Right lobe of liver (tissue), 6 donors: ENCODE data around the gene CTPS1. TPM values are rescaled to one million over a fixed set of nuclear protein-coding genes. Genes with fewer than 3 reads are reported as not detected.

Experiments used
- ATAC-seq, 4 donors: fragments of 200-7000 bp; cut with Tn5 transposase; one replicate each; pipeline ENCODE4 v1.9.1; 2020; ENCODE audit warnings: mild to moderate bottlenecking in 4 of 4, moderate library complexity in 4 of 4
- DNase-seq, 3 donors: peaks; one replicate each; pipeline ENCODE4 v3.0.0-alpha.2; 2020
- H3K27ac ChIP-seq, 3 donors: fragments of 200-600 bp; one replicate each; pipeline ENCODE4 v1.8.0; 2022
- H3K27me3 ChIP-seq, 2 donors: fragments of 200-600 bp; one replicate each; pipeline ENCODE4 v1.8.0; 2022
- H3K36me3 ChIP-seq, 4 donors: fragments of 200-600 bp; sonication (generic) in 1 of 4; one replicate each; pipeline versions ENCODE4 v1.5.1 to v1.8.0; 2017 to 2022; ENCODE audit warnings: control low read depth in 1 of 4
- H3K4me1 ChIP-seq, 4 donors: fragments of 200-600 bp; sonication (generic) in 1 of 4; one replicate each; pipeline versions ENCODE4 v1.5.1 to v1.8.0; 2017 to 2022; ENCODE audit warnings: control low read depth in 1 of 4
- H3K4me3 ChIP-seq, 3 donors: fragments of 200-600 bp; one replicate each; pipeline ENCODE4 v1.8.0; 2022
- H3K9me3 ChIP-seq, 4 donors: fragments of 200-600 bp; sonication (generic) in 1 of 4; one replicate each; pipeline versions ENCODE4 v1.5.1 to v1.8.0; 2017 to 2022; ENCODE audit warnings: control low read depth in 1 of 4
- CTCF ChIP-seq, 4 donors: fragments of 200-600 bp in 3 of 4; fragments of 450-650 bp in 1 of 4; IDR thresholded peaks; one replicate each; pipeline versions ENCODE4 v1.5.1 to v1.8.0; 2016 to 2022; ENCODE audit warnings: antibody characterized with exemption in 4 of 4, mild to moderate bottlenecking in 2 of 4
- POLR2A ChIP-seq: fragments of 450-650 bp; IDR thresholded peaks from one replicate; pipeline ENCODE4 v1.6.1; 2017; ENCODE audit warnings: antibody characterized with exemption, mild to moderate bottlenecking
- WGBS: methylation state at CpG from one replicate; pipeline ENCODE4 v1.1.6; 2018; ENCODE audit warnings: low coverage, low lambda C conversion rate; ENCODE audit not compliant: insufficient coverage; ENCODE audit errors: missing lambda C conversion rate; 5-methylcytosine and 5-hydroxymethylcytosine counted together
- intact Hi-C, 2 donors: fragments of 100-400 bp; cut with DNase I; formaldehyde crosslinking; loops; one replicate each; pipeline versions ENCODE4 v1.11.2 to v1.14.1; 2022
- total RNA-seq, 6 experiments: library from RNA; depleted of rRNA in 2 of 6; stranded (reverse); fragments of >200 nt in 2 of 6; fragmentation: NEBNext Ultra II Directional in 3 of 6; extraction: Animal tissue kit (Norgen Biotek cat#: 25700) in 3 of 6; gene quantifications; one replicate each; pipeline versions ENCODE4 v1.1.0 to v1.2.4, GENCODE V29; 2016 to 2023
- donor health status: DM: no; HTN: yes; CAD: no.
- donor health status: DM: no; HTN: no; CAD: no.
- donor health status: DM: no; HTN: no; CAD: no.
- donor health status: DM: no; HTN: yes; CAD: no.
- donor health status: DM: no; HTN: yes; CAD: no.

The CTPS1 gene
- total RNA-seq, 6 experiments from 2014 or later, result 13.1 to 48.0 (median 42.2) TPM

- intact Hi-C loops, result no loop called here
- no peak for TF ChIP-seq POLR2A
- ATAC-seq (no peak), DNase-seq (no peak)
- Histone ChIP-seq H3K9me3 (no peaks in the 10 kb centered on the region), H3K4me1 (no peaks in the 10 kb centered on the region), H3K4me3 (no peak overlapping the region), H3K36me3 (no peaks in the 10 kb centered on the region), H3K27me3 (no peaks in the 10 kb centered on the region), H3K27ac (no peak overlapping the region)
Measured at GRCh38 chr1:40958210-40958609, 21.3 kb upstream of the CTPS1 start.

GRCh38 chr1:40965531-40965930, 14.0 kb upstream of the CTPS1 start:
- ATAC-seq (no peak), DNase-seq (no peak)
- intact Hi-C loops, result no loop called here
- Histone ChIP-seq H3K27ac (no peak overlapping the region), H3K36me3 (no peaks in the 10 kb centered on the region), H3K27me3 (no peaks in the 10 kb centered on the region), H3K4me3 (no peak overlapping the region), H3K4me1 (no peaks in the 10 kb centered on the region), H3K9me3 (no peaks in the 10 kb centered on the region)
- WGBS, result 32% methylated on average over 3 of the region's 10 CpGs
- TF ChIP-seq CTCF (IDR thresholded peaks at IDR 0.05) (no peak), POLR2A (no peak)

- TF ChIP-seq CTCF (IDR thresholded peaks at IDR 0.05), result no peak
- no peak for TF ChIP-seq POLR2A
Measured at GRCh38 chr1:40966417-40966816, 13.1 kb upstream of the CTPS1 start.

GRCh38 chr1:40969445-40969844, 10.1 kb upstream of the CTPS1 start:
- intact Hi-C loops, result no loop called here
- WGBS, result 94% methylated on average over 6 of the region's 6 CpGs
- ATAC-seq (no peak), DNase-seq (no peak)
- no peak overlapping the region for H3K27ac ChIP-seq
- no peaks in the 10 kb centered on the region for H3K9me3 ChIP-seq
- H3K36me3 ChIP-seq, result no peaks in the 10 kb centered on the region
- no peak overlapping the region for H3K4me3 ChIP-seq
- H3K4me1 ChIP-seq, result no peaks in the 10 kb centered on the region
- TF ChIP-seq CTCF (IDR thresholded peaks at IDR 0.05) (no peak), POLR2A (no peak)
- no peaks in the 10 kb centered on the region for H3K27me3 ChIP-seq

More at GRCh38 chr1:40966417-40966816, 13.1 kb upstream of the CTPS1 start:
- no peak overlapping the region for H3K27ac ChIP-seq
- WGBS, result 91% methylated on average over 4 of the region's 4 CpGs
- ATAC-seq, result no peak
- H3K4me3 ChIP-seq, result no peak overlapping the region
- intact Hi-C loops, result no loop called here
- H3K9me3 ChIP-seq, result no peaks in the 10 kb centered on the region
- DNase-seq, result no peak
- H3K4me1 ChIP-seq, result no peaks in the 10 kb centered on the region
- H3K27me3 ChIP-seq, result no peaks in the 10 kb centered on the region
- H3K36me3 ChIP-seq, result no peaks in the 10 kb centered on the region

- Histone ChIP-seq H3K9me3 (no peaks in the 10 kb centered on the region), H3K4me1 (no peaks in the 10 kb centered on the region), H3K27me3 (no peaks in the 10 kb centered on the region), H3K4me3 (no peak overlapping the region), H3K27ac (no peak overlapping the region), H3K36me3 (no peaks in the 10 kb centered on the region)
- no peak for TF ChIP-seq CTCF (IDR thresholded peaks at IDR 0.05)
- TF ChIP-seq POLR2A, result no peak
- DNase-seq (no peak), ATAC-seq (peak in 1 of 4 donors; percentile 31)
- 43% methylated on average over 1 of the region's 1 CpG for WGBS
- intact Hi-C loops, result no loop called here
Measured at GRCh38 chr1:40971966-40972365, 7.5 kb upstream of the CTPS1 start.
